Nephron progenitor cell (in vitro differentiated cells): ENCODE results near the gene KATNAL2.

Source experiments
- DNase-seq: peaks from one replicate; pipeline ENCODE4 v3.0.0; 2021
- H3K27ac Mint-ChIP-seq: 2 replicates; pipeline ENCODE4 v1.8.0; 2021; ENCODE audit warnings: mild to moderate bottlenecking, moderate library complexity, mixed read lengths
- H3K27me3 Mint-ChIP-seq: 2 replicates; pipeline ENCODE4 v1.8.0; 2021; ENCODE audit warnings: mild to moderate bottlenecking, low read depth, mixed read lengths; ENCODE audit not compliant: poor library complexity
- H3K36me3 Mint-ChIP-seq: 2 replicates; pipeline ENCODE4 v1.8.0; 2021; ENCODE audit warnings: low read depth, mixed read lengths
- H3K4me1 Mint-ChIP-seq: 2 replicates; pipeline ENCODE4 v1.8.0; 2021; ENCODE audit warnings: mixed read lengths
- H3K4me3 Mint-ChIP-seq: 2 replicates; pipeline ENCODE4 v1.8.0; 2021; ENCODE audit warnings: mild to moderate bottlenecking, moderate library complexity, mixed read lengths
- H3K9me3 Mint-ChIP-seq: 2 replicates; pipeline ENCODE4 v1.8.0; 2021; ENCODE audit warnings: mild to moderate bottlenecking, moderate library complexity, mixed read lengths
- TF ChIP-seq, protein P1 (sequence below): fragments of 200-600 bp; sonication (generic); IDR thresholded peaks from 2 replicates; pipeline ENCODE4 v1.5.0; 2021; ENCODE audit warnings: antibody characterized with exemption

Gene KATNAL2

DNA sequence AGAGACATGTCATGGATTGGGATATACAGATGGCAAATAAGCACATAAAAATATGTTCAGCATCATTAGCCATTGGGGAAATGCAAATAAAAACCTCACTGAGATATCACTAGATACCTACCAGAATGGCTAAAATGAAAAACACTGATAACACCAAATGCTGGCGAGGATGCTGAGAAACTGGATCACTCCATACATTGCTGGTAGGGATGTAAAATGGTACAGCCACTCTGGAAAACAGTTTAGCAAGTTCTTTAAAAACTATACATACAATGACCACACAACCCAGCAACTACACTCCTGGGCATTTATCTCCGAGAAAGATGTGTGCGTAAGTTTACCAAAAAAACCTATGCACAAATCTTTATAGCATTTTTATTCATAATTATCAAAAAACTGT is 14.0 kb upstream of the KATNAL2 start:
- TF ChIP-seq, protein P1, sequence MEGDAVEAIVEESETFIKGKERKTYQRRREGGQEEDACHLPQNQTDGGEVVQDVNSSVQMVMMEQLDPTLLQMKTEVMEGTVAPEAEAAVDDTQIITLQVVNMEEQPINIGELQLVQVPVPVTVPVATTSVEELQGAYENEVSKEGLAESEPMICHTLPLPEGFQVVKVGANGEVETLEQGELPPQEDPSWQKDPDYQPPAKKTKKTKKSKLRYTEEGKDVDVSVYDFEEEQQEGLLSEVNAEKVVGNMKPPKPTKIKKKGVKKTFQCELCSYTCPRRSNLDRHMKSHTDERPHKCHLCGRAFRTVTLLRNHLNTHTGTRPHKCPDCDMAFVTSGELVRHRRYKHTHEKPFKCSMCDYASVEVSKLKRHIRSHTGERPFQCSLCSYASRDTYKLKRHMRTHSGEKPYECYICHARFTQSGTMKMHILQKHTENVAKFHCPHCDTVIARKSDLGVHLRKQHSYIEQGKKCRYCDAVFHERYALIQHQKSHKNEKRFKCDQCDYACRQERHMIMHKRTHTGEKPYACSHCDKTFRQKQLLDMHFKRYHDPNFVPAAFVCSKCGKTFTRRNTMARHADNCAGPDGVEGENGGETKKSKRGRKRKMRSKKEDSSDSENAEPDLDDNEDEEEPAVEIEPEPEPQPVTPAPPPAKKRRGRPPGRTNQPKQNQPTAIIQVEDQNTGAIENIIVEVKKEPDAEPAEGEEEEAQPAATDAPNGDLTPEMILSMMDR = no peak
- Mint-ChIP-seq H3K4me1 (peaks cover 6% of the 10 kb centered on the region), H3K27me3 (no peaks in the 10 kb centered on the region), H3K36me3 (peaks cover 79% of the 10 kb centered on the region), H3K9me3 (peaks cover 34% of the 10 kb centered on the region), H3K4me3 (no peak overlapping the region), H3K27ac (no peak overlapping the region)
- DNase-seq = no peak

DNA sequence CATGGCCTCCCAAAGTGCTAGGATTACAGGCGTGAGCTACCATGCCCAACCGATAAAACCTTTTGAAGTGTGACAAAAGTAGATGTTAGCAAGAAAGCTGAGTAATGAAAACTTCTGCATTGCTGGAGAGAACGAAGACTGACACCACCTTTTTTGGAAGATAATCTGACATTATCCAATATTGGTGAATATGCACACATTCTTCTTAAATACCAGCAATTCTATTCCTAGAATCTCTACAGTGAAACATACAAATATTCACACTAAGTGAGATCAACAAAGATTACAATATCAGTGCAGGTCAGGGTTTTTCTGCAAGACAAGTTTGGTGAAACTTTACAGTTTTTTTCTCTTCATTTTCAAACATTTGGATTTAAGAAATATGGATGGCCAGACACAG is 7.9 kb upstream of the KATNAL2 start:
- no peaks in the 10 kb centered on the region for H3K27me3 Mint-ChIP-seq
- no peak for DNase-seq
- H3K36me3 Mint-ChIP-seq = peaks cover 57% of the 10 kb centered on the region
- H3K4me1 Mint-ChIP-seq = peaks cover 15% of the 10 kb centered on the region
- H3K4me3 Mint-ChIP-seq = no peak overlapping the region
- no peak overlapping the region for H3K27ac Mint-ChIP-seq
- TF ChIP-seq, protein P1 = no peak
- H3K9me3 Mint-ChIP-seq = peaks cover 23% of the 10 kb centered on the region

DNA sequence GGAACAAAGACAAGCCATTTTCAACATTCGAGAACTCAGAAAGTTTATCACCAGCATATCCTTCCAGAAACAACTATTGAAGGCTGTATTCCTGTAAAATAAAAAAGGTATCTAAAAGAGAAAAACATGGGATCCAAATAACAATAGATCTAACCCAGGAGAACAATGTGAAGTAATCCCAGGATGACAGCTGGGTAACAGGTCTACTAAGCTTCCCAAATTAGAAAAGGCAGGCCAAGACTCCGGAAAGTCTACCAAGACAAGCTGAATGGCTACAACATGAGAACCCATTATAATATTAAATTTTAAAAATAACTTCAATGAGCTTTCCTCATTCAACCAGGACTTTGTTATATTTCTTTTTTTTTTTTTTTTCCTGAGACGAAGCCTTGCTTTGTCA is 6.5 kb upstream of the KATNAL2 start:
- peaks cover 4% of the 10 kb centered on the region for H3K27me3 Mint-ChIP-seq
- TF ChIP-seq, protein P1 = no peak

DNA sequence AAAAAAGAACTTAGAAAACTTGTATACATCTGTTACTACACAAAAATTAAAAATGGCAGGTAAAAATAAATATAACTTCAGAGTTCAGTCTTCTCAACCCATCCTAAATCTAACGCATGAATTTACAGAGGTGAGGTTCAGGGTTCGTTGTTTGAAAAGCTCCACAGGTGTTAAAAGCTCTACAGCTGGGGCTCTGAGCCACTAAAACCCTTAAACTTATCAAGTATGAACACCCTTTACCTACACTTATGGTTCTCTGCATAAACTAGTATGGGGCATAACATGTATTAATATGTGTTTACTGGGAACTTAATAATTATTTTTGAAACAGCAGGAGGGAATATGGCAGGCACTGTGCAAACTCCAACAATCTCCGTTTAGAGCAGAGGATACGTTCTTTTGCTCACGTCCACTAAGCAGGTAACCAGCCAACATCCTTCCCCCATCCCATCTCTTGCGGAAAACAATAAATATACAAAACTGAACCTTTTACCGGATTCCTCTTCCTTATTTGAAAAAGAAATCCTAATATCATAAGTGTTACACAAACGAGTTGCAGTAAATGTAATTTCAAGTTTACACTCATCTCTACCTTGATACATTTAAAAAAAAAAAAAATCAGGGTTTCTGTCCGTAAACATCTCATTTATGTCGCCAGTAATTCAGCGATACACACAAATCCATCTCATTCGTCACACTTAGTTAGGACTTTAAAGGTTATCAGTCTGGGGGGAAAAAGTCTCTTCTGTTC is 1.4 kb upstream of the KATNAL2 start:
- Mint-ChIP-seq H3K4me3 (peak overlapping the region; percentile 95), H3K27me3 (peaks cover 15% of the 10 kb centered on the region), H3K27ac (no peak overlapping the region), H3K9me3 (no peaks in the 10 kb centered on the region), H3K36me3 (no peaks in the 10 kb centered on the region), H3K4me1 (peaks cover 54% of the 10 kb centered on the region)
- DNase-seq = no peak
- TF ChIP-seq, protein P1 = no peak

More for the DNA sequence above, 6.5 kb upstream of the KATNAL2 start:
- Mint-ChIP-seq H3K27ac (no peak overlapping the region), H3K9me3 (peaks cover 16% of the 10 kb centered on the region), H3K4me1 (peaks cover 28% of the 10 kb centered on the region), H3K36me3 (peaks cover 45% of the 10 kb centered on the region), H3K4me3 (no peak overlapping the region)
- no peak for DNase-seq

DNA sequence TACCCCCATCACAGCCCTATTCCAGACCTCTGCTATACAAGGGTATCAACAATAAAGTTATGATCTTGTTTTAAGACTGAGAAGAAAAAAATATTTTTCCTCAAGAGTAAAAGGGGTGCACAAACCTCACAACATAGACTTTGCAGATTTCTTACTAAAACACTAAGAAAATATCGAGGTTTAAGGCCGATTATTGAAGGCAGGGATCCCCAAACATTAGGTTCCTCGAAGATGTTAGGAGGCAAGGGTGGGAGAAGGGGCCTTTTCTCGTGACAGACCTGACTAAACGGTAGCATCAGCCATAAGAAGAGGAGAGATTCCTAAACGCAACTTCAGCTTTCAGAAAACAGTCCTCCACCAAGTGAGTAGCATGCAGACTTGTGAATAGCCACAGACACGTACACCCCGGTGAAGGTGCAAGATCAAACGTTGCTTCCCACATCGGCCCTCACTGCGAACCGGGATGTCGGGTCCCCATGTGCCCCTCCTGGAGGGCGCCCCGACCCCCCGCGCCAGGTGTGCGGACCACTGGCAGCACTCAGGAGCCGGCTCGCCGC is 773 bp upstream of the KATNAL2 start:
- H3K4me1 Mint-ChIP-seq = peaks cover 54% of the 10 kb centered on the region
- peak overlapping the region; percentile 44 for H3K27ac Mint-ChIP-seq

More for the DNA sequence above, 773 bp upstream of the KATNAL2 start:
- H3K27me3 Mint-ChIP-seq = peaks cover 15% of the 10 kb centered on the region
- TF ChIP-seq, protein P1 = no peak
- DNase-seq = no peak
- no peaks in the 10 kb centered on the region for H3K9me3 Mint-ChIP-seq
- H3K36me3 Mint-ChIP-seq = no peaks in the 10 kb centered on the region
- H3K4me3 Mint-ChIP-seq = peak overlapping the region; percentile 95
